GM21390 (cell line): ENCODE measurements around the gene ORAI3.

Source experiments
- ATAC-seq: cut with Tn5 transposase; IDR thresholded peaks from one replicate; pipeline ENCODE4 v1.9.1; 2021; ENCODE audit not compliant: unreplicated experiment

Gene ORAI3

DNA sequence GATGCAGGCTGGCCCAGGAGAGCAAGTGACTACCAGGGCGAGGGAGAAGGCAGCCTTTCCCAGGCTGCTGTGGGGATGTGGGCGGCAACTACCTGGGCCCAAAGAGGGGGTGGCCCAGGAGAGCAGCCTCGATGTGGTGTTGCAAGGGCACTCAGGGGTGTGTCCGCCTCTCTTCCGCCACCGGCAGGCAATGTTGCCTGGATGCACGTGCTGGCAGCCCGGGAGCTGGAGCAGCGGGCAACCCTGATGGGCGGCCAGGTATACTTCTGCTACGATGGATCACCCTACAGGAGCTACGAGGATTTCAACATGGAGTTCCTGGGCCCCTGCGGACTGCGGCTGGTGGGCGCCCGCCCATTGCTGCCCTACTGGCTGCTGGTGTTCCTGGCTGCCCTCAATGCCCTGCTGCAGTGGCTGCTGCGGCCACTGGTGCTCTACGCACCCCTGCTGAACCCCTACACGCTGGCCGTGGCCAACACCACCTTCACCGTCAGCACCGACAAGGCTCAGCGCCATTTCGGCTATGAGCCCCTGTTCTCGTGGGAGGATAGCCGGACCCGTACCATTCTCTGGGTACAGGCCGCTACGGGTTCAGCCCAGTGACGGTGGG, 38.8 kb downstream of the ORAI3 start:
- no peak for ATAC-seq

GRCh38 chr16:30989469-30990047, 40.7 kb downstream of the ORAI3 start:
- ATAC-seq, result no peak

DNA sequence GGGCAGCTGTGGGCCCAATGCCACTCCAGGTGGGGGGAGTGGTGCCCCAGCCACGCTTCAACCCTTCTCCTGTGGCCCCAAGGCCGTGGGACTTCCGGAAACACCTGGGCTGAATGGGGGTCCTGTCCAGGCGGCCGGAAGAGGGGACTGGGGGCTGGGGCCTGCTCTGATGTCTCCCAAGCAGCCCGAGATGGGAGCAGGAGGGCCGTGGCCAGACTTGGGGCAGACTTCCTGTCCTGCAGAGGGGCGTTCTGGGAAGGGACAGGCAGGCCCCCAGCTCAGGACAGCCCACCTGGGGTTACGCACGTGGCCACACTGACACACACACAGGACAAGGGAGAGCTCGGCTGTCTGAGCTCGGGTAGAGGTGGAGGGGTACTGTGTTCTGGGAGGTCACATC, 41.2 kb downstream of the ORAI3 start:
- ATAC-seq, result no peak

DNA sequence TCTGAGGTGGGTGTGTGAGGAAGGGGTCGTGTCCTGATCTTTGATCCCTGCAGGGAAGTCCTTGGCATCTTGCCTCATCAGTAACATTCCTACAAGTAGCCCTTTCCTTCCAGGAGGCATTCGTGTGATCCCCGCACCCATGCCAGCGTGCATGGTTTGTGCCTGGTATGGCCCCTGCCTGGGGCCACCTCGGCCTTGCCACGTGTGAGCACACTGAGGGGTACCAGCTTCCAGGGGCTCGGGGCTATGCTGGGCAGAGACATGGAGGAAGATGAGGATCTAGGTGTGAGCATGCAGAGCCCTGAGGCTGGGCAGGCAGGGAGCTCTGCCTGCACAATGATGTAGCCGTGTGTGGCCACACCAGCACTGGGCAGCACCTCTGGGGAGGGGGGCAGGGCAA, 42.2 kb downstream of the ORAI3 start:
- no peak for ATAC-seq

- ATAC-seq, result no peak
Measured at GRCh38 chr16:30992276-30992780, 43.5 kb downstream of the ORAI3 start.

DNA sequence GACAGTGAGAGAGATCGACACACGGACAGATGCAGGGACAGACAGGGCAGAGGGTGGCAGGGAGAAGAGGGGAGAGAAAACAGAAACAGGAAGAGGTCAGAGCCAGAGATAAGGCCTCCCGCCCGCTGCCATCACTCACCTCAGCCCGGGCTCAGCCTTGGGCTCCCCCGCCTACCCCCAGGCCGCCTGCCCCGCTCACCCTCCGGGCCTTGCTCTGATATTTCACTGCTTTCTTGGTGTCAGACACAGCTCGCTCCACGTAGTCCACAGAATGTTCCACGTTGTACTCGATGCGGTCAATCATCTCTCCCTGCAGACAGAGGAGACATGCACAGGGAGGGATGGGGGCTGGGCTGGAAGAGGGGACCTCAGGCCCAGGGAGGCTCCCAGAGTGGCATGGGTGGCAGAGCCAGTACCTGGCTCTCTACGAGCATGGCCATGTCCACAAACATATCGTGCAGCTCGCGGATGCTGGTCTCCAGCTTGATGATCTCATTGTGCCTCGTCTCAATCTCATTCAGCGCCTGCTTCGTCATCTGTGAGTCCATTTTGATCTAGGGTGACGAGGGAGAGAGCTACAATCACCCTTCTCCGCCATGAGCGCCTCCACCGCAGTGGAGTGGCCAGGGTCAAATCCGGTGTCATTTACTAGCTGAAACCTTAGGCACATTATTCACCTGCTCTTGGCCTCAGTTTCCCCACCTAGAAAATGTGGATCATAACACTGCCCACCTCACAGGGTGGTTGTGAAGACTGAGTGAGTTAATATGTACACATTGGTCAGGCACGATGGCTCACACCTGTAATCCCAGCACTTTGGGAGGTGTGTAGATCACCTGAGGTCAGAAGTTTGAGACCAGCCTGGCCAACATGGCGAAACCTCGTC, 44.3 kb downstream of the ORAI3 start:
- ATAC-seq, result no peak

GRCh38 chr16:30995927-30996323, 47.1 kb downstream of the ORAI3 start:
- no peak for ATAC-seq

DNA sequence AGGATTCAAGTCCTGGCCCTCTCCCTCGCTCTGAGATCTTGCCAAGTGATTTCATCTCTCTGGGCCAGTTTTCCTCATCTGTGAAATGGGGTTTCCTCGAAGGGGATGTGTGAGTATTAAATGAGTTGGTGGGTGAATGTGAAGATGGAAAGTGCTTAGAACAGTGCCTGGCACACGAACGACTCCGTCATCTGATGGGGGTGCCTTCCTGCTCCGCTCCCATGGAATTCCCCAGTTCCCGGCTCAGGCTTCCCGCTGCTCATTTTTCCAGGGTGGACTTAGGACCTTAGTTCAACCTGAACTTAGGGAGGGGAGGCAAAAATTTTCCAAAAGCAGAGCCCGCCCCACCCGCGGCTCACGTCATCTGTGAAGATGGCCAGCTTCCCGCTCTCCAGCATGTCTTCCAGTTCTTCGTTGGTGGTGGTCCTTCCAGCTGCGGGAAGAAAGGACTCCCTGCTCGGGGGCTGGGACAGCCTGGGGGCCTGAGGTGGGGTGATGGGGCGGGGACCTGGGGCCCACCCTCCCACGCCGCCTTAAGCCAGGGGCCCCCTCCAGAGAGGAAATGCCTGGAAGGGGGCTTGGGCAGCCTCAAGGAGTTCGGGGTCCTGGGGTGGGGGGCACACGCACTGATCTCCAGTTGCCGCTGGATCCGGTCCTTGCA, 47.6 kb downstream of the ORAI3 start:
- no peak for ATAC-seq

GRCh38 chr16:30996985-30997724, 48.3 kb downstream of the ORAI3 start:
- ATAC-seq, result peak; percentile 72

- no peak for ATAC-seq
Measured at GRCh38 chr16:30997725-30998711, 49.1 kb downstream of the ORAI3 start.

GRCh38 chr16:30998852-30999761, 50.2 kb downstream of the ORAI3 start:
- no peak for ATAC-seq

DNA sequence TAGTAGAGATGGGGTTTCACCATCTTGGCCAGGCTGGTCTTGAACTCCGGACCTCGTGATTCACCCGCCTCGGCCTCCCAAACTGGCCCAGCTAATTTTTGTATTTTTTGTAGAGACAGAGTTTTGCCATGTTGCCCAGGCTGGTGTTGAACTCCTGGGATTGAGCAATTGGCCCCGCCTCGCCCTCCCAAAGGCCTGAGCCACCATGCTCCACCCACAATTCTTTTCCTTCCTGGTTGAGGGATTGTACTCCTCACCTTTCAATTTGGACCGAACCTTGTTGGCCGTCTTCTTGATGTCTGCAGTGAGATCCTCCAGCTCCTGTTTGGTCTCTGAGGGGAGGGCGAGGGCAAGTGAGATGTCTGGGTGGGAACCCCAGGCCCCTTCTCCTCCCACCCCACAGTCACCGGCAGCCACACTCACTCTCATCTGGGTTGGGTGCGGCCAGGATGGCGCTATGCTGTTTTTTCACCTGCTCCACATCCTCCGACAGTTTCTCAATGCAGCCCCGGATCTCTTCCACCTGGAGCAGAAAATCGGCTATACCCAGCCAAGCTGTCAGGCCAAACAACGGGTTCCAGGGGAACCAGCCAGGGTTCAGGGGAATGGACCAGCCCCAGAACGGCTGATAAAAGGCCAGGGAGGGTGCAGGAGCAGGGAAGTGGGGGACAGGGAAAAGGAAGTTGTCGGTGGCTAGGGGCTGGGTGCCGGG, 52.0 kb downstream of the ORAI3 start:
- ATAC-seq, result no peak

GRCh38 chr16:31001507-31002249, 52.8 kb downstream of the ORAI3 start:
- no peak for ATAC-seq

- no peak for ATAC-seq
Measured at GRCh38 chr16:31002250-31002700, 53.4 kb downstream of the ORAI3 start.

- ATAC-seq, result no peak
Measured at GRCh38 chr16:31002862-31003341, 54.0 kb downstream of the ORAI3 start.

DNA sequence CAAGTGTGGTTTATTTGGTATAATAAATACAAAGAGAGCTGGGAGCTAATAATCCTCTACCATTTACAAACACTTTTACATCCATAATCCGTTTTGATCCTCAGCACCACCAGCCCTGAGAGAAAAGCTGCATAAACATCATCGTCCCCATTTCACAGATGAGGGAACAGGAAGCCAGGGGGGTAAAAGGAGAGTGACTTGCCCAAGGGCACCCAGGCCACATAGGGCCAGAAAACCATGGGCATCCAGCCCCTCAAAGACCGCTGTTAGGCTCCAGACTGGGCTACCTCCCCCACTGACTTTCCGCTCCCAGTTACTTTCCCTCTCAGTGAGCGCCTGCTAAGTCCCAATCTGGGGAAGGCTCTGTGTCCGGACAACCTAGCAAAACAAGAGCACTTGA, 54.9 kb downstream of the ORAI3 start:
- ATAC-seq, result no peak
